HG02763 (cell line): ENCODE measurements around the gene TBCEL.

Source experiments
- ATAC-seq: cut with Tn5 transposase; IDR thresholded peaks from one replicate; pipeline ENCODE4 v1.9.1; 2021; ENCODE audit warnings: mild to moderate bottlenecking, moderate library complexity; ENCODE audit not compliant: unreplicated experiment

TBCEL gene

GRCh38 chr11:121132211-121132976 lies 108.5 kb downstream of the TBCEL start:
- ATAC-seq = no peak

DNA sequence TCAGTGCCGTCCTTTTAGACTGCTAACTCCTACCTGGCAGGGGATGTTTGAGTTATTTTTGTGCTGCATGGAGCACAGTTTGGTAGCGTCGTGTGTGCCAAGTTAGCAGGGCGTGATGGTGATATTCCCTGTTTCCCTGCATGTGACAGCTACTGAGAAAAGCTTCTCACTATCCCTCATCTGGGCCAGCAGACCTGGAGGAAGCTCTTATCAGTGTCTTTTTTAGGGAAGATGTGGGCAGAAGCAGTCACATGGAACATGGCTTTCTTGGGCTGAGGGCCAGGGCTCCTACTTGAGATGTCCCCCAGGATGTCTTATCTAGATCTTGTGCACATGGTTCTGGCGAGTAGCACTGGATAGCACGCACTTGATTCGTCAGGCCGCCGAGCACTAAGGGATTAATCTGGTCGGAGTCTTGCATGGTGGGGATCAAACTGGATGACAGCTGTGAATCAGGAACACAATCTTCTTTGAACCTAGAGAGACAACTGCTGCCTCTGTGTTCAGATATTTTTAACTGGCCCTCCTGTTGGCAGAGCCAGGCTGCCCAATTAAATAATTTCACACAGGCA lies 110.9 kb downstream of the TBCEL start:
- ATAC-seq = no peak

- no peak for ATAC-seq
Measured at GRCh38 chr11:121137005-121137404, 113.1 kb downstream of the TBCEL start.

DNA sequence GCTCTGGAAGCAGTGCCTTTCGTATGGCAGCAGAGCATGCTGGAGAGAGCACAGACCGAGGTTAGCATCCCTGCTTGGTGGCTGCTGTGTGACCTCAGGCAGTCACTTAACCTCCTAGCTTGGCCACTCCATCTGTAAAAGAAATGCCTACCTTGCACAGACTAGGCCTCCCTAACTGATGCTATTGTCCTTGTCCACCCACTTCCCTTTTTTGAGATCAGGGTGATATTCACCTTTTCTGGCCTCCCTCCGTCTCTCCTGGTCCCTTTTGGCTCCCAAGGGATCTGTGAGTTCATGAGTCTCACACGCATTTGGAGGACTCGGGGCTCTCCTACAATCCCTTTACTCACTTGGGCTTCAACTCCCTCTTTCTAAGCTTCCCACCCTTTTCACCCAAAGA lies 114.4 kb downstream of the TBCEL start:
- ATAC-seq = no peak

GRCh38 chr11:121140369-121140768 lies 116.5 kb downstream of the TBCEL start:
- no peak for ATAC-seq
